HTERT RPE-1 (cell line): ENCODE data around the gene RPS6KA4.
"Not testable (repeated sequence)": the region's sequence is repeated elsewhere in the genome, so short reads cannot be mapped to it uniquely, and the experiment has no call there.

ENCODE experiments used
- in situ Hi-C: fragments of 300-500 bp; cut with MboI; formaldehyde crosslinking; loops from 4 replicates; pipeline ENCODE4 v1.14.3; 2020; ENCODE audit warnings: low sequenced_read_pairs

Gene RPS6KA4

GRCh38 chr11:64358907-64359711, at the start of gene RPS6KA4:
RPS6KA4 (plus strand) TSS chr11:64359162; CDS start chr11:64359236, 74 bp downstream.
- in situ Hi-C loops = no loop called here

- in situ Hi-C loops = no loop called here
Measured at GRCh38 chr11:64312947-64313346, 46.0 kb upstream of the RPS6KA4 start.

GRCh38 chr11:64313491-64314145, 45.3 kb upstream of the RPS6KA4 start:
- in situ Hi-C loops = no loop called here

GRCh38 chr11:64314146-64314804, 44.7 kb upstream of the RPS6KA4 start:
- in situ Hi-C loops = no loop called here

GRCh38 chr11:64314805-64315561, 44.0 kb upstream of the RPS6KA4 start:
- in situ Hi-C loops = no loop called here

GRCh38 chr11:64315667-64316526, 43.1 kb upstream of the RPS6KA4 start:
- in situ Hi-C loops = not testable (repeated sequence)

GRCh38 chr11:64316672-64317324, 42.2 kb upstream of the RPS6KA4 start:
- in situ Hi-C loops = no loop called here

GRCh38 chr11:64317325-64317960, 41.5 kb upstream of the RPS6KA4 start, which contains the start of gene TRMT112:
TRMT112 (minus strand) TSS chr11:64317559; CDS start chr11:64317526, 33 bp downstream.
- in situ Hi-C loops = no loop called here

GRCh38 chr11:64317961-64318765, 40.8 kb upstream of the RPS6KA4 start, which contains the start of gene PRDX5:
PRDX5 (plus strand) TSS chr11:64318121; CDS start chr11:64318216, 95 bp downstream.
- in situ Hi-C loops = no loop called here

GRCh38 chr11:64318766-64319761, 39.9 kb upstream of the RPS6KA4 start:
- in situ Hi-C loops = no loop called here

GRCh38 chr11:64320556-64320955, 38.4 kb upstream of the RPS6KA4 start:
- in situ Hi-C loops = no loop called here

- in situ Hi-C loops = no loop called here
Measured at GRCh38 chr11:64321026-64321425, 37.9 kb upstream of the RPS6KA4 start.

- in situ Hi-C loops = no loop called here
Measured at GRCh38 chr11:64321533-64321932, 37.4 kb upstream of the RPS6KA4 start.

- in situ Hi-C loops = no loop called here
Measured at GRCh38 chr11:64322925-64323260, 36.1 kb upstream of the RPS6KA4 start.

- in situ Hi-C loops = no loop called here
Measured at GRCh38 chr11:64323373-64323772, 35.6 kb upstream of the RPS6KA4 start.

- in situ Hi-C loops = not testable (repeated sequence)
Measured at GRCh38 chr11:64323984-64324383, 35.0 kb upstream of the RPS6KA4 start.
